Breast epithelium (tissue), 4 donors: Measurements from ENCODE around the gene ACBD3. TPM values are rescaled to one million over a fixed set of nuclear protein-coding genes. Genes with fewer than 3 reads are reported as not detected.

Source experiments
- DNase-seq, 2 donors: peaks; one replicate each; pipeline ENCODE4 v3.0.0-alpha.2; 2019; ENCODE audit warnings: low spot score in 2 of 2
- H3K27ac ChIP-seq, 2 donors: fragments of 200-600 bp; sonication (generic) in 1 of 2; one replicate each; pipeline ENCODE4 v1.5.1; 2016 to 2019; ENCODE audit warnings: mild to moderate bottlenecking in 1 of 2
- H3K27me3 ChIP-seq, 2 donors: fragments of 200-600 bp; sonication (generic) in 1 of 2; one replicate each; pipeline versions ENCODE4 v1.5.1 to v1.6.0; 2017 to 2019; ENCODE audit warnings: control low read depth in 1 of 2, mild to moderate bottlenecking in 1 of 2
- H3K36me3 ChIP-seq: fragments of 200-600 bp; one replicate; pipeline ENCODE4 v1.5.1; 2019
- H3K4me1 ChIP-seq, 2 donors: fragments of 200-600 bp; sonication (generic); one replicate each; pipeline ENCODE4 v1.5.1; 2016 to 2019; ENCODE audit warnings: control low read depth in 1 of 2
- H3K4me3 ChIP-seq, 3 donors: fragments of 200-600 bp; sonication (generic); 1 replicate in 2 of 3; 2 replicates in 1 of 3; pipeline ENCODE4 v1.5.1; 2016 to 2019; ENCODE audit warnings: mild to moderate bottlenecking in 3 of 3, moderate library complexity in 2 of 3
- H3K9me3 ChIP-seq, 2 donors: fragments of 200-600 bp; sonication (generic) in 1 of 2; one replicate each; pipeline ENCODE4 v1.5.1; 2016 to 2019; ENCODE audit warnings: control low read depth in 1 of 2
- POLR2A ChIP-seq: fragments of 450-650 bp; IDR thresholded peaks from one replicate; pipeline ENCODE4 v1.6.1; 2016; ENCODE audit warnings: antibody characterized with exemption, mild to moderate bottlenecking, moderate library complexity
- POLR2AphosphoS5 ChIP-seq, 3 donors: sonication (generic); formaldehyde crosslinking; IDR thresholded peaks; one replicate each; pipeline ENCODE4 v1.6.1; 2017; ENCODE audit warnings: antibody characterized with exemption in 3 of 3
- intact Hi-C: fragments of 100-400 bp; cut with DNase I; formaldehyde crosslinking; loops from one replicate; pipeline ENCODE4 v1.15.1; 2023; ENCODE audit warnings: low total_unique reads
- total RNA-seq, 3 donors: library from RNA; depleted of rRNA; stranded (reverse); fragments of >200 nt; gene quantifications; one replicate each; pipeline ENCODE4 v1.1.0, GENCODE V29; 2016
- TF ChIP-seq, protein P1 (sequence below), 3 donors: fragments of 450-650 bp; IDR thresholded peaks; one replicate each; pipeline ENCODE4 v1.5.1; 2016 to 2017; ENCODE audit warnings: antibody characterized with exemption in 3 of 3, mild to moderate bottlenecking in 3 of 3, moderate library complexity in 3 of 3

Gene ACBD3
- total RNA-seq, 3 donors from 2014 or later = 52.4 to 63.9 (median 54.4) TPM

DNA sequence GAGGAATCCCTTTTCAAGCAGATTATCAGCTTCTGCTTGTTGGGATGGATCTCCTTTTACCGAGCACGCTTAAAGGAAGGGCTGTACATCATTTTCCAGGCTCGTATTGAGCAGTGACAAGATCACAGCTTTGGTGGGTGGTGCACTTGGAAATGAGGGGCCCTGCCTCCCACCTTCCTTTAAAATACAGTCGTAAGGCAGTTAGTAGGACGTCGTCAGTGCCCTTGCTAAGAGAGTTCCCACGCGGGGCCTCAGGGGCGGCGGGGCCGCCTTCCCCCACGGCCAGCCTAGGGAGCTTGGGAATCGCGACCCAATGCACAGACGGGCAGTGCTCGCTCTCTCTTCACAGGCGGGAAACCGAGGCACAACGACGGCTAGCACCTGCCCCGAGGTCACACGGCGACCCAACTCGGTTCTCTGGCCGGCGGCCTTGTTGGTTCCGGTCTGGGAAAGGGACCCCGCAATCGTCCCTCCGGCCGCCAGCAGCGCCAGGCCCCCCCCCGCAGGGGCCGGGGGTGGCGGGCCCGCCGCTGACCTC, 65.4 kb downstream of the ACBD3 start:
- no peaks in the 10 kb centered on the region for H3K27me3 ChIP-seq
- no peaks in the 10 kb centered on the region for H3K36me3 ChIP-seq
- intact Hi-C loops = loop anchor here (5.0 kb wide), 1 partner anchor 59 kb away; the partner anchor contains the start of gene H3-3A
- peak overlapping the region; percentile 91 to 94 for H3K27ac ChIP-seq
- TF ChIP-seq POLR2AphosphoS5 (IDR thresholded peaks at IDR 0.05) (no peak), POLR2A (no peak)
- TF ChIP-seq, protein P1, sequence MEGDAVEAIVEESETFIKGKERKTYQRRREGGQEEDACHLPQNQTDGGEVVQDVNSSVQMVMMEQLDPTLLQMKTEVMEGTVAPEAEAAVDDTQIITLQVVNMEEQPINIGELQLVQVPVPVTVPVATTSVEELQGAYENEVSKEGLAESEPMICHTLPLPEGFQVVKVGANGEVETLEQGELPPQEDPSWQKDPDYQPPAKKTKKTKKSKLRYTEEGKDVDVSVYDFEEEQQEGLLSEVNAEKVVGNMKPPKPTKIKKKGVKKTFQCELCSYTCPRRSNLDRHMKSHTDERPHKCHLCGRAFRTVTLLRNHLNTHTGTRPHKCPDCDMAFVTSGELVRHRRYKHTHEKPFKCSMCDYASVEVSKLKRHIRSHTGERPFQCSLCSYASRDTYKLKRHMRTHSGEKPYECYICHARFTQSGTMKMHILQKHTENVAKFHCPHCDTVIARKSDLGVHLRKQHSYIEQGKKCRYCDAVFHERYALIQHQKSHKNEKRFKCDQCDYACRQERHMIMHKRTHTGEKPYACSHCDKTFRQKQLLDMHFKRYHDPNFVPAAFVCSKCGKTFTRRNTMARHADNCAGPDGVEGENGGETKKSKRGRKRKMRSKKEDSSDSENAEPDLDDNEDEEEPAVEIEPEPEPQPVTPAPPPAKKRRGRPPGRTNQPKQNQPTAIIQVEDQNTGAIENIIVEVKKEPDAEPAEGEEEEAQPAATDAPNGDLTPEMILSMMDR (IDR thresholded peaks at IDR 0.05) = no peak
- H3K9me3 ChIP-seq = no peaks in the 10 kb centered on the region
- no peak for DNase-seq
- H3K4me1 ChIP-seq = no peaks in the 10 kb centered on the region
- H3K4me3 ChIP-seq = peak overlapping the region; percentile 57 to 76 (median 75)

DNA sequence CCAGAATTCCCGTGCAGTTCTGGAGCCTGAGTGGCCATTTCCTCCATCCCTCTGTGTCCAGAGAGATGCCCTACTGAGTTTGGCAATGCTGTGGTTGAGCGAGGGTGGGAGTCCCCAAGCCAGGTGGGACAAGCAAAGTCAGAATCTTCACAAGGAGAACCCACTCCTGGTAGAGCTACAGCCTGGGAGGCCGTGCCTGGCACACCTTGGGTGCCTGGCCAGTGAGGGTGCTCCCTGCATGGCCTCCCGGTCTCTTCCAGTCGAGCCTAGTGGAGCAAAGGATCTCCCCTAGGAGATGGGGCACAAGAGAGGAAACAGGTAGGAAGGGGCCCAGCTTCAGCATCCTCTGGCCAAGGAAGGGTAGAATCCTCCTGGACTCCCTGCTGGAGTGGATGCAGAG, 66.1 kb downstream of the ACBD3 start:
- Histone ChIP-seq H3K27ac (no peak overlapping the region), H3K4me1 (no peaks in the 10 kb centered on the region), H3K27me3 (no peaks in the 10 kb centered on the region), H3K4me3 (no peak overlapping the region), H3K36me3 (no peaks in the 10 kb centered on the region), H3K9me3 (no peaks in the 10 kb centered on the region)
- intact Hi-C loops = loop anchor here (5.0 kb wide), 1 partner anchor 58 kb away; the partner anchor contains the start of gene H3-3A
- no peak for DNase-seq
- TF ChIP-seq POLR2A (no peak), POLR2AphosphoS5 (IDR thresholded peaks at IDR 0.05) (no peak)
- TF ChIP-seq, protein P1 (IDR thresholded peaks at IDR 0.05) = no peak

DNA sequence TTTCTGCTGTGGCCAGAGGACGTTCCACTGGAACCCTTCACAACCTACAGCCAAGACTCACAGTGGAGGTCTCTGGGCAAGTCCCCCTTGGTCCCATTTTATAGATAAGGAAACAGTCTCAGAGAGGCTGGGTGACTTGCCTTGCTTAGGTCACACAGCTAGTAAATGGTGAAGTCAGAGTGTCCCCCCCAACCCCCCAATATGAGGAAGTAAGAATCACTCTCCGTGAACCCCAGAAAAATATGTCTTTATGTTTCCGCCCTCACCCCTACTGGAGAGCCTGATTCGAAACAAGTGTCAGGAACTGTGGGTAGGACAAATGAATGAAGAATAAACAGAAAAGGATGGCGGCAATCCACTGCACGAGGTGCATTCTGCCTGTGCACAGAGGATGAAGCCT, 67.4 kb downstream of the ACBD3 start:
- Histone ChIP-seq H3K9me3 (no peaks in the 10 kb centered on the region), H3K4me3 (no peak overlapping the region), H3K4me1 (no peaks in the 10 kb centered on the region), H3K27me3 (no peaks in the 10 kb centered on the region), H3K27ac (no peak overlapping the region), H3K36me3 (no peaks in the 10 kb centered on the region)
- DNase-seq = no peak
- intact Hi-C loops = loop anchor here (10.0 kb wide), 1 partner anchor 66 kb away; the partner anchor contains the start of gene ACBD3
- TF ChIP-seq POLR2A = no peak
- TF ChIP-seq, protein P1 (IDR thresholded peaks at IDR 0.05) = no peak
- TF ChIP-seq POLR2AphosphoS5 (IDR thresholded peaks at IDR 0.05) = no peak

DNA sequence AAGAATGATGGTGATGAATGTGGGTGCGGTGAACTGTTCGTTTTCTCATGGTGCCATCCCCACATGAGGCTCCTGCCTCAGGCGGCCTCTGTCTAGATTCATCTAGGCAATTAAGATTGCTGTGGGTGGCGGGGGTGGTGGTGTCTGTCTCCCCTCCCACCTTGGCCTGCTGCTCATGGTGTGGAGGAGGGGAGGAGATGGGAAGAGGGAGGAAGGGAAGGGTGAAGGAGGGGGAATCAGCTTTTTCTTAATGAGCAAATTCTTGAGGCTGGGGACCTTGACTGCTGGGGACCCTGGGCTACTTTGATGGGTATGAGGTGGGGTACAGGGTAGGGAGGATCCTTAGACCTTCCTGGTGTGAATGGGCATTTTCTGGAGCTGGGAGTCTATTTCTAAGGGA, 68.2 kb downstream of the ACBD3 start:
- H3K27ac ChIP-seq = no peak overlapping the region
- TF ChIP-seq, protein P1 (IDR thresholded peaks at IDR 0.05) = no peak
- TF ChIP-seq POLR2AphosphoS5 (IDR thresholded peaks at IDR 0.05) (no peak), POLR2A (no peak)
- H3K4me1 ChIP-seq = no peaks in the 10 kb centered on the region
- H3K9me3 ChIP-seq = no peaks in the 10 kb centered on the region
- no peak for DNase-seq
- intact Hi-C loops = loop anchor here (10.0 kb wide), 1 partner anchor 66 kb away; the partner anchor contains the start of gene ACBD3
- no peaks in the 10 kb centered on the region for H3K36me3 ChIP-seq
- no peaks in the 10 kb centered on the region for H3K27me3 ChIP-seq
- no peak overlapping the region for H3K4me3 ChIP-seq

DNA sequence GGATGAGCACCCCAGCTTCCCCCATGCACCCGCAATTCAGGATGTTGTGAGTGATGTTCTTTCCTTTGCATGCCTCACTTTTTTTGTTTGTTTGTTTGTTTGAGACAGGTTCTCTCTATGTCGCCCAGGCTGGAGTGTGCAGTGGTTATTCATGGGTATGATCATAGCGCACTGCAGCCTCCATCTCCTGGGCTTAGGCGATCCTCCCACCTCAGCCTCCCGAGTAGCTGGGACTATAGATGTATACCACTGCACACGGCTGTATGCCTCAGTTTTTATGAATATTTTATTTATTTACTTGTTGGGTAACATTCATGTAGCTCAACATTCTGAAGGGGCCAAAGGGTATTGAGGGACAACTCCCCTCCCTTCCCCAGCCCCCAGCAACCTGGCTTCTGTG, 69.2 kb downstream of the ACBD3 start:
- Histone ChIP-seq H3K4me1 (no peaks in the 10 kb centered on the region), H3K36me3 (no peaks in the 10 kb centered on the region), H3K4me3 (no peak overlapping the region), H3K27me3 (no peaks in the 10 kb centered on the region), H3K9me3 (no peaks in the 10 kb centered on the region), H3K27ac (no peak overlapping the region)
- no peak for TF ChIP-seq POLR2A
- TF ChIP-seq, protein P1 (IDR thresholded peaks at IDR 0.05) = no peak
- TF ChIP-seq POLR2AphosphoS5 (IDR thresholded peaks at IDR 0.05) = no peak
- DNase-seq = no peak
- intact Hi-C loops = loop anchor here (10.0 kb wide), 1 partner anchor 67 kb away; the partner anchor contains the start of gene ACBD3
